Ovary (tissue), 3 donors: Measurements from ENCODE around the gene SAMD5.

Experiments
- EP300 ChIP-seq: sonication (generic); formaldehyde crosslinking; IDR thresholded peaks from one replicate; pipeline ENCODE4 v1.6.1; 2017; ENCODE audit warnings: antibody characterized with exemption
- POLR2A ChIP-seq: fragments of 450-650 bp; IDR thresholded peaks from one replicate; pipeline ENCODE4 v1.6.1; 2017; ENCODE audit warnings: antibody characterized with exemption, mild to moderate bottlenecking, moderate library complexity
- TF ChIP-seq, protein P1 (sequence below), 3 donors: fragments of 450-650 bp in 2 of 3; fragments of 200-600 bp in 1 of 3; IDR thresholded peaks; one replicate each; pipeline versions ENCODE4 v1.5.1 to v1.8.0; 2016 to 2022; ENCODE audit warnings: antibody characterized with exemption in 3 of 3, mild to moderate bottlenecking in 1 of 3
- donor health status: DM: no; HTN: no; CAD: no.

DNA sequence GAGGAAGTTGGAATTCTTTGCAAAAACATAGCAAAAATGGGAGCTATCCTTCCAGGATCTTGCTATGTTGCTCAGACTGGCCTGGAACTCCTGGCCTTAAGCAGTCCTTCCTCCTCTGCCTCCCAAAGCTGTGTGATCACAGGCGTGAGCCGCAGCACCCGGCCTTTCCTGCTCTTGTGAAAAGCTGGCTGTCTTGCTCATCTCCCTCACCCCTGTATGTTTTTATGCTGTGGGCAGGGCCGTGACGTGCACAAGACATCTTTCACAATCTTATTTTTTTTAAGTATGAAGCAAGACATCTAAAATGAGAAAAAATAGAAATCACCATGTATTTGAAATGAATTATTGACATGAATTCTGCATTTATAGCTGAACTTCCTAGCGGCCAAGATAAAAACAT lies 110.4 kb downstream of the SAMD5 start:
- TF ChIP-seq, protein P1, sequence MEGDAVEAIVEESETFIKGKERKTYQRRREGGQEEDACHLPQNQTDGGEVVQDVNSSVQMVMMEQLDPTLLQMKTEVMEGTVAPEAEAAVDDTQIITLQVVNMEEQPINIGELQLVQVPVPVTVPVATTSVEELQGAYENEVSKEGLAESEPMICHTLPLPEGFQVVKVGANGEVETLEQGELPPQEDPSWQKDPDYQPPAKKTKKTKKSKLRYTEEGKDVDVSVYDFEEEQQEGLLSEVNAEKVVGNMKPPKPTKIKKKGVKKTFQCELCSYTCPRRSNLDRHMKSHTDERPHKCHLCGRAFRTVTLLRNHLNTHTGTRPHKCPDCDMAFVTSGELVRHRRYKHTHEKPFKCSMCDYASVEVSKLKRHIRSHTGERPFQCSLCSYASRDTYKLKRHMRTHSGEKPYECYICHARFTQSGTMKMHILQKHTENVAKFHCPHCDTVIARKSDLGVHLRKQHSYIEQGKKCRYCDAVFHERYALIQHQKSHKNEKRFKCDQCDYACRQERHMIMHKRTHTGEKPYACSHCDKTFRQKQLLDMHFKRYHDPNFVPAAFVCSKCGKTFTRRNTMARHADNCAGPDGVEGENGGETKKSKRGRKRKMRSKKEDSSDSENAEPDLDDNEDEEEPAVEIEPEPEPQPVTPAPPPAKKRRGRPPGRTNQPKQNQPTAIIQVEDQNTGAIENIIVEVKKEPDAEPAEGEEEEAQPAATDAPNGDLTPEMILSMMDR (IDR thresholded peaks at IDR 0.05): no peak
- TF ChIP-seq POLR2A (no peak), EP300 (no peak)
